HG02571 (cell line): ENCODE data around the gene ARF4.
A peak's percentile ranks its signal among the peaks of the same experiment; 100 is the strongest.
"Not testable (repeated sequence)": the region's sequence is repeated elsewhere in the genome, so short reads cannot be mapped to it uniquely, and the experiment has no call there.

ENCODE experiments used
- ATAC-seq: cut with Tn5 transposase; IDR thresholded peaks from one replicate; pipeline ENCODE4 v1.9.1; 2021; ENCODE audit warnings: mild to moderate bottlenecking, moderate library complexity; ENCODE audit not compliant: unreplicated experiment

ARF4 gene

DNA sequence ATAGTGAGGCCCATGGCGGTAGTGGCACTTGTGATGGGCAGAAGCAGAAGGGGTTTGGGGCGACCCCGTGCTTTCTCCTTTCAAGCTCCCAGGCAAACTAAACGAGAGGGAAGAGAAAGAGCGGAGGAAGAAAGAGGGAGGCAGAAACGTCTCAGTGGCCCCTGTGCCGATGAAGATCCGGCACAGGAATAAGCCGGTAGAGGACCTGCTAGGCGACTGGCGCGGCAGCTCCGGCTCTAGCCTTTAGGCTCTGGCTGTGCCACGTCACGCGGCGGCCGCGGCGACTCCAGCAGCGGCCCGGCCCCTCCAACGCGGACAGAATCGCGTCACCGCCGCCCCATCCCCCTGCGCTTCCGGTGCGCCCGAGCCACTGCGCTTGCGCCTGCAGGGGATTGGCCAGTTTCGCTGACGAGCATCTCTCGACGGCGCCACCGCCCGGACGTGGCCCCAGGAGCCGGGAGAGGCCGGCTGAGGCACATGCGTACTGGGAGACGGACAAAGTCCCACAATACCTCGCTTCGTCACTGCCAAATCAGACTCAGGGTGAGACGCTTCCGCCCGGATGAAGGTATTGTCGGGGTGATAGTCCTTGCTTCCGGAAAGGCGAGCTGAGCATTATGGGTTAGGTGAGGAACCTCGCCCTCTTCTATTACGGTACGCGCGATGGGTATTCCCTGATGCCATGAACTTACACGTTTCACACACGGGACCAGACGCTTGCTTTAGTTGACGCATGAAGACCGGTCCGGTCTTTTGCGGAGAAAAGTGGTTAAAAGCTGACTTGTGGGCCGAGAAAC, at the start of gene ARF4:
Gene ARF4, minus strand, starts transcription at position 218 of the 797 bp plus-strand sequence. Its CDS starts 204 bp downstream, at position 14.
- ATAC-seq, result peak; percentile 94

DNA sequence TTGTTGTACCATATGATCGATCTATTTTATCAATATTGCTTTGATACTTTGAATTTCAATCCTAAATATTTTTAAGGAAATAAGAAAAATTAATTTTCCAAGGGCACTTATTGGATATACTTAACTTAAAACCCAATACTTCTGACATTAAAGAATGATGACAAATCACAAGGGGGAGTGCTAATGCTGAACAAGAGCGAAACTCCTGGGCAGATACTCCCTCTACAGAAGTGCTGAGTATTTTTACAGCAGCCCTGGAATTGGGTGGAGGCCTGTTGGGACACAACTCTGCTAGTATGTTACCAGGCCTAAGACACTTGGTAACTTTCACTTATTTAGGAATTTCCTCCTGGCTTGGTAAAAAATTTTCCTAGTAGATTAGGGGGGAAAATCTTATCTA, 49.6 kb upstream of the ARF4 start:
- no peak for ATAC-seq

DNA sequence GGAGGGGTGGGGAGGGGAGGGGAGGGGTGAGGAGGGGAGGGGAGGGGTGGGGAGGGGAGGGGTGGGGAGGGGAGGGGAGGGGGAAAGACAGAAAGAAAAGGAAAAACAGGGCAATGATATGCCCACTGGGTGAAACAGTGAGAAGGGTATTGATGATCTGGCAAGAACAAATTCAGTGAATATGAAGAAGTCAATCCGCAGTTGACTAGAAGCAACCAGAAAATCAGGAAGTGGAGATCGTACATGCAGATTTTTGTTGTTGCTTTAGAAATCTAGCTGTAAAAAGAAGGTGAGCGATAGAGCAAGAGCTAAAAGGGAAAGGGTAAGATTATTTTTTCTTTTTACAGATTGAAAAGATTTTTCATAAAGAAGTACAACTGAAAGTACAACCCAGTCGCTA, 47.6 kb upstream of the ARF4 start:
- ATAC-seq, result no peak

DNA sequence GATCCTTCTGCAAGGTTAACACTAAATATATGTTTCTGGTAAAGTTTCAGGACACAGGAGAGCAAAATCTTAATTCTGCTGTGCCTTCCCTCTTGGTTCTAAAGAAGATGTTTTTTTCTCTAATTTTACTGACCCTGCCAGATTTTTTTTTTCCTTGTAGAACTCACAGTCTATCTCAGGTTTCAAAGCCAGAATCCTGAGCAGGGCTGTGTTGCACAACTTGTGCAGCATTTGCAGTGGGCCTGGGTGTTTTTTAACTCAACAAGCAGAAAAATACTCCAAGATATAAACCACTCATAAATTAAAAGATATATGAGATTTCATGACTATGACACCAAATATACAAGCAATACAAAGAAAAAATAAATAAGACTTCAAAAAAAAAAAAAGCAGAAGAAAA, 40.2 kb upstream of the ARF4 start:
- no peak for ATAC-seq

DNA sequence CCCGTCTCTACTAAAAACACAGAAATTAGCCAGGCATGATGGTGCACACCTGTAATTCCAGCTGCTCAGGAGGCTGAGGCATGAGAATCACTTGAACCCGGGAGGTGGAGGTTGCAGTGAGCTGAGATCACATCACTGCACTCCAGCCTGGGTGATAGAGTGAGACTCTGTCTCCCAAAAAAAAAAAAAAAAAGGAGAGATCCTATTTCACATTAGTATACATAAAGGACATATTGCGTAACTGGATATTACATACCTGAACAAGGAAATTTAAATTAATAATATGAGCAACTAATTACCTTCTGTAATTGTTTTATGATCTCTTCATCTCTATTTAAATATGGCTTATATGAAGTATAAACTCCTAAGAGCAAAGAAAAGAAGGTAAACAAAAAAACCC, 37.1 kb upstream of the ARF4 start:
- ATAC-seq, result not testable (repeated sequence)

DNA sequence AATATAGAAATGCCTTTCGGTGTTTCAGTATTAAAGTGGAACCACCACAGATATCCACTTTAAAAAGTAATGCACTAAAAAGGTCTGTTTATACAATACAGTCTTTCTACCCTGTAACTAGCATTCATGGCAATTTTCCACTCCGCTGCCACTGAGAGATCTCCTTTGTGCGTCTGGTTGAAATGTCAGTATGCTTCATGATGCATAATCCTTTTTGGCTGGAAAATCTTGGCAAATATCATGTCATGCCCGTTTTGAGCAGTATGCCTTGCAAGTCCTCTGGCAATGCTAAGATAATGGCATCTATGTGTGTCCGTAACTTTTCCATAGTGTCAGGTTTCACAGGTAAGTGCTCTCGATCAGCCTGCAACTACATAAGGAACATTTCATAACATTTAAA, 30.8 kb upstream of the ARF4 start:
- ATAC-seq, result no peak

DNA sequence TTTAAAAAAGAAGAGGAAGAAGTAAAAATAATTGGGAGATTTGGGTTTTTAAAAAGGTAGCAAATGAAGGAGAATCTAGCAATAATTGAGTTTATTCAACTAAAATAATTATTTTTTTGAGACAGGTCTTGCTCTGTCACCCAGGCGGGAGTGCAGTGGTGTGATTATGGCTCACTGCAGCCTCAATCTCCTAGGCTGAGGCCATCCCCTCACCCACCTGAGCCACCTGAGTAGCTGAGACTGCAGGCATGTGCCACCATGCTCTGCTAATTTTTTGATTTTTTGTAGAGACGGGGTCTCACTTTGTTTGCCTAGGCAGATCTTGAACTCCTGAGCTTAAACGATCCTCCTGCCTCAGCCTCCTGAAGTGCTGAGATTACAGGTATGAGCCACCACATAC, 27.7 kb upstream of the ARF4 start:
- ATAC-seq, result no peak

DNA sequence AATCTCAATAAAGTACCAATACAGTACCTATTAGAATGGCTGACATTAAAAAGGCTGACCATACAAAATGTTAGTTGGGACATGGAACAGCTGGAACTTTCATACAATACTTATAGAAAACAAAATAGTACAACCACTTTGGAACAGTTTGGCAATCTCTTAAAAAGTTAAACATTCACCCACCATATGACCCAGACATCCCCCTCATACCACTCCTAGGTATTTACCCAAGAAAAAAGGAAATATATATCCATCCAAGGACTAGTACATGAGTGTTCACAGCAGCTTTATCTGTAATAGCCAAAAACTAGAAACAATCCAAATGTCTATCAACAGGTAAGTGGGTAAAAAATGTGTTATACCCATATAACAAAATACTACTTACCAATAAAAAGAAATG, 25.2 kb upstream of the ARF4 start:
- ATAC-seq, result no peak

DNA sequence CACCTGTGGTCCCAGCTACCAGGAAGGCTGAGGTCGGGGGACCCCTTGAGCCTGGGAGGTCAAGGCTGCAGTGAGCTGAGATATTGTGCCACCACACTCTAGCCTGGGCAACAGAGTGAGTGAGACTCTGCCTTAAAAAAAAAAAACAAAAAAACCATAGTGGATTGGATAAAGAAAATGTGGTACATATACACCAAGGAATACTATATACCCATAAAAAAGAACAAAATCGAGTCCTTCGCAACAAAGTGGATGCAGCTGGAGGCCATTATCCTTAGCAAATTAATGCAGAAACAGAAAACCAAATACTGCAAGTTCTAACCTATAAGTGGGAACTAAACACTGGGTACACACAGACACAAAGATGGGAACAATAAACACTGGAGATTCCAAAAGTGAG, 20.6 kb upstream of the ARF4 start:
- ATAC-seq, result no peak

DNA sequence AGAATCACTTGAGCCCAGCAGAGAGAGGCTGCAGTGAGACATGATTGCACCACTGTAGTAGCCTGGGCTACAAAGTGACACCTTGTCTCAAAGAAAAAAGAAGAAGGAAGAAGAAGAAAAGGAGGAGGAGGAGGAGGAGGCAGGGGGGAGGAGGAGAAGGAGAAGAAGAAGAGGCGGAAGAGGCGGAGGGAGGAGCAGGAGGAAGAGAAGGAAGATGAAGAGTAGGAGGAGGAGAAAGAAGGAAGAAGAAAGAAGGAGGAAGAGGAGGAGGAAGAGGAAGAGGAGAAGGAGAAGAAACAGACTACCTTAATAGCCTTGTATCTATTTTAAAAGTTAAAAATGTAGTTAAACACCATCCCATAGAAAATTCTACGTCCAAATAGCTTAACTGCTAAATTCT, 19.1 kb upstream of the ARF4 start:
- no peak for ATAC-seq

DNA sequence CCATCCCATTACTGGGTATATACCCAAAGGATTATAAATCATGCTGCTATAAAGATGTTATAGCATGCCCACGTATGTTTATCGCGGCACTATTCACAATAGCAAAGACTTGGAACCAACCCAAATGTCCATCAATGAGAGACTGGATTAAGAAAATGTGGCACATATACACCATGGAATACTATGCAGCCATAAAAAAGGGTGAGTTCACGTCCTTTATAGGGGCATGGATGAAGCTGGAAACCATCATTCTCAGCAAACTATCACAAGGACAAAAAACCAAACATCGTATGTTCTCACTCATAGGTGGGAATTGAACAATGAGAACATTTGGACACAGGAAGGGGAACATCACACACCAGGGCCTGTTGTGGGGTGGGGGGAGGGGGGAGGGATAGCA, 14.7 kb upstream of the ARF4 start:
- ATAC-seq, result not testable (repeated sequence)

DNA sequence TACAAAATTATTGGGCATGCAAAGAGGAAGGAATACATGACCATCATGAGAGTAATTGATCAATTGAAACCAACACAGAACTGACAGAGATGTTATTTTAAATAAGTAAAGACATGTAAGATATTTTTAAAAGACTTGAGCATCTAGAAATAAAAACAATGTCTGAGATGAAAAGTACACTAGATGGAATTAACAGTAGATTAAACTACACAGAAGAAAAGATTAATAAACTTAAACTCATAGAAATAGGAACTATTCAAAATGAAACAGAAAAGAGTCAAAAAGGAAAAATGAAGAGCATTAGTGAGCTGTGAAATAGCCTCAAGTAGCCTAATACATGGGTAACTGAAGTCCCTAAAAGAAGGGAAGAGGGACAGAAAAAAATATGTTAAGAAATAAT, 8.5 kb upstream of the ARF4 start:
- no peak for ATAC-seq

DNA sequence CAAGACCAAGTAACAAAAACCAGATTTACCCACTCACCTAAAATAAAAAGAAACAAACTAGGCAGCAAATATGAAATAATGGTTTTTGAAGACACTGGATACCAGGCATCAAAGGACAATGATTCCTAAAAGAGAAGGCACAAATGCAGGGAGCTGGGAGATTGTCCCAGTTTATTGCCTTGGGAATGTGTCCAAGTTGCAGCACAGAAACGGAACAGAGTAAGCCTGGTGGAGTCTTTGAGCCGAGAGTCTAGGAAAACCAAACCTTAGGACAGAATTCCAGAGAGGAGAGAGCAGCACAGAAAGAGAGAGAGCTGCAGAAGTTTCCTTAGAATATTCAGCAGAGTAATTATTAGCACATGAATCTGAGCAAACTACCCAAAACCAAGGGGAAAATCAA, 7.8 kb upstream of the ARF4 start:
- no peak for ATAC-seq

DNA sequence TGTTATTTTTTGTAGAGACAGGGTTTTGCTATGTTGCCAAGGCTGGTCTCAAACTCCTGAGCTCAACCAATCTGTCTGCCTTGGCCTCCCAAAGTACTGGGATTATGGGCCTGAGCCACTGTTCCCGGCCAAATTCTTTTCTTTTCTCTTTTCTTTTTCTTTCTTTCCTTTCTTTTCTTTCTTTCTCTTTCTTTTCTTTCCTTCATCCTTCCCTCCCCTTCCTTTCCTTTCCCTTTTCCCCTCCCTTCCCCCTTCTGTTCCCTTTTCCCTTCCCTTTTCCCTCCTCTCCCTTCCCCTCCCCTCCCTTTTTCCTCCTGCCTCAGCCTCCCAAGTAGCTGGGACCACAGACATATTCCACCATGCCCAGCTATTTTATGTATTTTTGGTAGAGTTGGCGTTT, 3.1 kb upstream of the ARF4 start:
- no peak for ATAC-seq

DNA sequence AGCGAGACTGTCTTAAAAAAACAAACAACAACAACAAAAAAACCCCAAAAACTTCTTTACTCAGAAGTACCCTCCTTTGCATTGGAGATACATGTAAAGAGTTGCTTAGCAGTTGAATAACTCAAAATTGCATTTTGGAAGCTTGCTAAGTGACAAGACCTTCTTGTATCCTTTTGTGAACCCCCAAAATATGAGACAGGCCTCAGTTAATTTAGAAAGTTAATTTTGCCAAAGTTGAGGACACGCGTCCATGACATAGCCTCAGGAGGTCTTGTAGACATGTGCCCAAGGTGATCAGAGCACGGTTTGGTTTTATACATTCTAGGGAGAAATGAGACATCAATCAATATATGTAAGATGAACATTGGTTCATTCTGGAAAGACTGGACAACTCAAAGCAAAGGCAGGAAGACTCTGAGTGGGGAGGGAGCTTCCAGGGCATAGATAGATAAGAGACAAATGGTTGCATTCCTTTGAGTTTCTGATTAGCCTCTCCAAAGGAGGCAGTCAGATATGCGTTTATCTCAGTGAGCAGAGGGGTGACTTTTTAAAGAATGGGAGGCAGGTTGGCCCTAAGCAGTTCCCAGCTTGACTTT, 1.7 kb upstream of the ARF4 start:
- ATAC-seq, result no peak

DNA sequence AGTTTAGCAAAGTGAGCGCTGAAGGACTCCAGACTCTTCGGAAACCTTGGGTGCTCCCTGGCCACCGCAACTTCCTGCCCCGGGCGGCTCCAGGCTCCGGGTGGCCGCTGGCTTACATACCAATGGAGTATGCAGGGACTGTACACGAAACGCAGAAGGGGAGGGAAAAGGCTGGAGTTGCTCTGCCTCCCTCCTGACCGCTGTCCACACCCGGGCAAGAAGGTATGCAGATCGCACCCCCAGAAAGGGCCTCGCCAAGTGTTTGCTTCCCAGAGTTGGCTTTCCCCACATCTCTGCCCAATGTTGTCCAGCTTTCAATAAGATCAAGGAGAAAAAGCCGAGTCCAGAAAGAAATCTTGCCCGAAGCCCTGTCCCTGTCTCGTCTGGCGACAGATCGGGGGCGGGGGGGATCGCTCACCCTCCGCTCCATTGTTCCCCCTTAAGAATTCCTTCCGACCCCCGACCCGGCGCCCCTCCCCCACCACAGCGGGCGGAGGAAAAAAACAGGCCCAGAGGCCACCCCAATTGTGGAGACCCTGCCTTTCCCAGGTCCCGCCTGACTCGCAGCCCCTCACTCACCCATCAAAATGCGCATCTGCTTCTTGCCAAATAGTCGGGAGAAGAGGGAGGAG, 533 bp downstream of the ARF4 start:
- ATAC-seq, result no peak

DNA sequence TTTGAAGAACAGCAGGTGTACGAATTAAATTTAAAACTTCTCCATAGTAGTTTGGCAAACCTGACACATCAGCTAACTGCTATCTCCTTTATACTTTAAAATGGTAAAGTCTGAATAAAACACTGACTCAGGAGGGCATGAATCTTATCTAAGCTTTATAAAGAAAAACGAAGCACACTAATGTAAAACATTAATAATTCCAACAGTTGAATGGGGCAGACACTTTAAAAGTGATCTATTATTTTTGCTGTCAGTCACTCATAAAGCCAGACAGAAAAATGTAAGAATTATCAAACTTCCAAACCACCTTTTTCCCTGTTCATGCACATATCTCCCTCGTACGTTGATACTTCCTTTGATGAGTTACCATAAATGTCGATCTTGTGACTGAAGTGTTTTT, 2.6 kb downstream of the ARF4 start:
- no peak for ATAC-seq

DNA sequence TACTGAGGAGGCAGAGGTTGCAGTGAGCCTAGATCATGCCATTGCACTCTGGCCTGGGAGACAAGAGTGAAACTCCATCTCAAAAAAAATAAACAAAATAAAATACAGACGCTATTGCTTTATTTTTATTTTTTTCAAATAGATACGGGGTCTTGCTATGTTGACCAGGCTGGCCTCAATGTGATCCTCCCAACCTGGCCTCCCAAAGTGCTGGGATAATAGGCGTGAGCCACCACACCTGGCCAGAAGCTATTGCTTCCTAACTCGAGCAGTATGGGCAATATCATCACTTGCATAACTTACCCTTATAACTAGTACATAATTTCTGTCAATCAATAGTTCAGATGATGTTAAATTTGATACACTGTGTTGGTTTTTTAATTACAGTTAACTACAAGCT, 3.0 kb downstream of the ARF4 start:
- no peak for ATAC-seq

DNA sequence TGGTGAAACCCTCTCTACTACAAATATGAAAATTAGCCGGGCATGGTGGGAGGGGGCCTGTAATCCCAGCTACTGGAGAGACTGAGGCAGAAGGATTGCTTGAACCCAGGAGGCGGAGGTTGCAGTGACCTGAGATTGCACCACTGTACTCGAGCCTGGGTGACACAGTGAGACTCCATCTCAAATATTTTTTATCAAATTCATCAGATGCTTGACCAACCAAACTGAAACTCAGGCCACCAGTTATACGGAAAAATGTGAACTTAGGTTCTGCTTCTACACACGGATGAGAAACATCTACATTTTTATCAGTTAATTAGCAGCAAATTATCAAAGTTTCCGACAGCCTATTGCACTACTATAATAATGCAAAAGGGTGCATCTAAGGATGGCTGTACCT, 4.8 kb downstream of the ARF4 start:
- no peak for ATAC-seq

DNA sequence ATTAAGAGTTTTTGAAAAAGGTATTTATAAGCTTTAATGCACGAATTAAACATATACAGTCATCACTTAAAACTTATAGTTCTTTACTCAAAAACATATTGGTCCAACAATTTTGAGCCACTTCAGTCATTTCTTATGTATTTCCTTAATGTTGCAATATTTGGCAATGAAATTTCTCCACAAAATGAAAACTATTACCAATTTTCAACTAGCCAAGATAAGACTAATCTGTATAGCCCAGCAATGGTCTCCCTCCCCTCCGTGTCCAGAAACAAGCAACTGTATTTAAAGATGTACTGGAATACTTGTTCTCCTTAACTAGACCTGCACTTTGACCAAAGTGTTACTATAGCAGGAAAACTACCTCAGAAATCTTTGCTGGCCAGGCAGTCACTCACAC, 9.2 kb downstream of the ARF4 start:
- no peak for ATAC-seq

DNA sequence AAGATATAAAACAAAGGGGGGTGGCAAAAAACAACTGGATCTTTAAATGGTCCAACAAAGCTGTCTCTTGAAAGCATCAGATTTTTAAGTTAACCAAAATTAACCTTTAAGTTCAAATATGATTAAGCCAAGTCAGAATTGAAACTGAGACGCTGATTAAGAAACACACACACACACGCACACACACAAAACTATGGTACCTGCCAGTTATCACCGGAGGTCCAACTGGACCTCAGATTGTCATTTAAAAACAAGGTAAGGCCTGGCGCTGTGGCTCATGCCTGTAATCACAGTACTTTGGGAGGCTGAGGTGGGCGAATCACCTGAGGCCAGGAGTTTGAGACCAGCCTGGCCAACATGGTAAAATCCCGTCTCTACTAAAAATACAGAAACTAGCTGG, 10.4 kb downstream of the ARF4 start:
- no peak for ATAC-seq

DNA sequence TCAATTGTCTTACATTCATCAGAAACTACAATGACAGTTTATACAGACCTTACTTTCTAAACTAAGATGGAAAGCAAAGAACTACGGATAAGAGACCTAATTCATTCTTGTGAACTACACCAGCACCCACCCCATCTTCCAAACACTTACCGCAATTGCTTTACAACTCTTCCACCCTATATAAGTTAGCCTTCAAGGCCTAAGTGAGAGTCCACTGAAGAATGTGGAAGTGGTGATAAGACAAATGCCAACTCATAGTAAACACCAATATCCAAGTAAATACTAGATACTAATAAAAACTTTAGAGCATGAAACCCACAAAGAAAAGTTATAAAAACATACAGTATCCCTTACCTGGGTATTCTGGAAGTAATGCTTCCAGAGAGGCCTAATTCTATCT, 13.6 kb downstream of the ARF4 start:
- no peak for ATAC-seq
